ENCODE measurements around the gene NAPB. TPM values are rescaled to one million over a fixed set of nuclear protein-coding genes. Genes with fewer than 3 reads are reported as not detected.

The NAPB gene
- 82.6 TPM for total RNA-seq

GRCh38 chr20:23420943-23421931 lies at the start of gene NAPB:
TSS of gene NAPB (minus strand) at chr20:23421488. CDS start at chr20:23421402, 86 bp downstream.

GRCh38 chr20:23452776-23453175 lies 31.5 kb upstream of the NAPB start, which contains the start of gene CST11:
TSS of gene CST11 (minus strand) at chr20:23452876. CDS start at chr20:23452811, 65 bp downstream.

GRCh38 chr20:23361476-23362391 lies 59.6 kb downstream of the NAPB start, which contains the start of gene GZF1:
TSS of gene GZF1 (plus strand) at chr20:23362182. CDS start at chr20:23364384, 2,202 bp downstream.

GRCh38 chr20:23350196-23350903 lies 70.9 kb downstream of the NAPB start, which contains the start of gene NXT1:
TSS of gene NXT1 (plus strand) at chr20:23350791. CDS start at chr20:23354042, 3,251 bp downstream.

Other genes with a start within 250 kb of the NAPB start
- gene NXT1, start 70.7 kb downstream of the NAPB start, total RNA-seq = 27.8 TPM
- gene GZF1, start 59.3 kb downstream of the NAPB start, total RNA-seq = 22.3 TPM
- gene CSTL1, start 18.2 kb upstream of the NAPB start, total RNA-seq = not detected
- gene CST11, start 31.4 kb upstream of the NAPB start, total RNA-seq = not detected
- not detected for gene CST8, start 69.6 kb upstream of the NAPB start, total RNA-seq
- not detected for gene CST9L, start 147.0 kb upstream of the NAPB start, total RNA-seq
- not detected for gene CST9, start 184.4 kb upstream of the NAPB start, total RNA-seq
- 328 TPM for gene CST3, start 216.5 kb upstream of the NAPB start, total RNA-seq